GM12878 (cell line): ENCODE measurements around the gene DARS1. TPM values are rescaled to one million over a fixed set of nuclear protein-coding genes. Genes with fewer than 3 reads are reported as not detected.

Experiments
- ATAC-seq: fragments of 200-7000 bp; cut with Tn5 transposase; 3 replicates; pipeline ENCODE4 v1.9.1; 2020; ENCODE audit warnings: mild to moderate bottlenecking, moderate library complexity
- BruUV-seq: library from RNA; stranded (reverse); fragments of 400-500 nt; replicated peaks from 2 replicates; lab custom pipeline; 2021; lab: Mats Ljungman, UMichigan
- CTCF ChIA-PET: fragments of 300-600 bp; sonication (Branson Sonifier 250); formaldehyde crosslinking; extraction: SDS; loops from one replicate; lab custom pipeline; 2021; ENCODE audit warnings: inconsistent platforms; lab: Yijun Ruan, JAX
- POLR2A ChIA-PET: fragments of 350-600 bp; formaldehyde crosslinking; extraction: SDS; loops from one replicate; lab custom pipeline; 2021; ENCODE audit warnings: inconsistent platforms; lab: Charles Lee
- RAD21 ChIA-PET: fragments of 300-600 bp; sonication (Branson Sonifier 250); formaldehyde crosslinking; loops from one replicate; lab custom pipeline; 2023; ENCODE audit warnings: antibody characterized with exemption; ENCODE audit not compliant: unreplicated experiment; lab: Charles Lee
- SMC1A ChIA-PET: fragments of 300-600 bp; sonication (Branson Sonifier 250); formaldehyde crosslinking; loops from one replicate; lab custom pipeline; 2023; ENCODE audit not compliant: unreplicated experiment, uncharacterized antibody; lab: Charles Lee
- DNase-seq: peaks from one replicate; pipeline ENCODE4 v3.0.0-alpha.2; 2011; ENCODE audit warnings: low read depth, low spot score
- FAIRE-seq: peaks from 3 replicates; lab custom pipeline; 2011; peaks lifted over from hg19 to GRCh38; lab: Jason Lieb, UNC
- H2AFZ ChIP-seq: 2 replicates; pipeline ENCODE4 v1.6.0; 2011; ENCODE audit warnings: low read depth, low read length, control low read depth; ENCODE audit not compliant: control insufficient read depth
- H3K27ac ChIP-seq: 2 replicates; pipeline ENCODE4 v1.5.1; 2011; ENCODE audit warnings: control low read depth; ENCODE audit not compliant: control insufficient read depth, insufficient read depth
- H3K27me3 ChIP-seq, 2 experiments: replicated peaks in 1 of 2; 2 replicates each; pipeline versions ENCODE4 v1.6.0 to v1.6.1; 2011; ENCODE audit warnings: low read length in 1 of 2; ENCODE audit not compliant: control insufficient read depth in 2 of 2, insufficient read depth in 2 of 2
- H3K36me3 ChIP-seq, 2 experiments: 2 replicates each; pipeline ENCODE4 v1.5.1; 2011; ENCODE audit warnings: low read length in 1 of 2; ENCODE audit not compliant: control insufficient read depth in 2 of 2, insufficient read depth in 2 of 2
- H3K4me1 ChIP-seq: 2 replicates; pipeline ENCODE4 v1.6.1; 2011; ENCODE audit warnings: mild to moderate bottlenecking, low read length, moderate library complexity, mixed read lengths; ENCODE audit not compliant: control insufficient read depth, insufficient read depth
- H3K4me2 ChIP-seq: 2 replicates; pipeline ENCODE4 v1.6.0; 2011; ENCODE audit warnings: control low read depth; ENCODE audit not compliant: control insufficient read depth, insufficient read depth
- H3K4me3 ChIP-seq: fragments of 200-600 bp; sonication (generic); 2 replicates; pipeline ENCODE4 v1.5.1; 2016
- H3K79me2 ChIP-seq: 2 replicates; pipeline ENCODE4 v1.6.0; 2011; ENCODE audit warnings: low read length; ENCODE audit not compliant: control insufficient read depth, insufficient read depth
- H3K9ac ChIP-seq: 2 replicates; pipeline ENCODE4 v1.8.0; 2011; ENCODE audit warnings: low read length, control low read depth, mixed read lengths; ENCODE audit not compliant: control insufficient read depth, insufficient read depth
- H3K9me3 ChIP-seq: replicated peaks from 3 replicates; pipeline ENCODE4 v1.5.1; 2011; ENCODE audit warnings: mild to moderate bottlenecking, low read length; ENCODE audit not compliant: control insufficient read depth, insufficient read depth
- H4K20me1 ChIP-seq: 2 replicates; pipeline ENCODE4 v1.6.0; 2011; ENCODE audit not compliant: control insufficient read depth, insufficient read depth
- CBX5 ChIP-seq: sonication (generic); IDR thresholded peaks from 2 replicates; pipeline ENCODE4 v1.6.1; 2016; ENCODE audit warnings: low read depth, moderate library complexity, mild to moderate bottlenecking, inconsistent platforms
- EZH2 ChIP-seq: IDR thresholded peaks from 2 replicates; pipeline ENCODE4 v1.6.1; 2012; ENCODE audit warnings: low read depth, mild to moderate bottlenecking, control low read depth, inconsistent platforms, low read length, borderline replicate concordance; ENCODE audit not compliant: control insufficient read depth
- HDAC6 ChIP-seq: fragments of 200-600 bp; sonication (generic); IDR thresholded peaks from one replicate; pipeline ENCODE4 v1.8.0; 2017; ENCODE audit warnings: antibody characterized with exemption; ENCODE audit not compliant: unreplicated experiment
- HDGF ChIP-seq: fragments of 450-650 bp; IDR thresholded peaks from 2 replicates; pipeline ENCODE4 v1.6.1; 2016; ENCODE audit warnings: antibody characterized with exemption
- MXI1 ChIP-seq: fragments of 150-350 bp; IDR thresholded peaks from 2 replicates; pipeline ENCODE4 v1.6.1; 2011; ENCODE audit warnings: low read depth, mild to moderate bottlenecking, inconsistent platforms, low read length, improper control_type of control experiment
- POU2F2 ChIP-seq: IDR thresholded peaks from 3 replicates; pipeline ENCODE4 v1.6.1; 2011; ENCODE audit warnings: low read depth, mild to moderate bottlenecking, low read length, borderline replicate concordance
- SREBF1 ChIP-seq: IDR thresholded peaks from 2 replicates; pipeline ENCODE4 v1.6.1; 2012; ENCODE audit warnings: mild to moderate bottlenecking, low read length
- TBL1XR1 ChIP-seq: IDR thresholded peaks from 2 replicates; pipeline ENCODE4 v1.6.1; 2012; ENCODE audit warnings: low read depth, low read length, improper control_type of control experiment
- TCF7 ChIP-seq: IDR thresholded peaks from 2 replicates; pipeline ENCODE4 v1.6.1; 2014; ENCODE audit warnings: antibody characterized with exemption, borderline replicate concordance
- WGBS: methylation state at CpG from one replicate; pipeline ENCODE4 v1.1.6; 2016; ENCODE audit warnings: low lambda C conversion rate; ENCODE audit not compliant: insufficient replicate concordance, insufficient coverage; ENCODE audit errors: missing lambda C conversion rate; 5-methylcytosine and 5-hydroxymethylcytosine counted together
- in situ Hi-C: fragments of 300-500 bp; cut with MboI; formaldehyde crosslinking; loops from 9 replicates; pipeline ENCODE4 v1.14.3; 2018; ENCODE audit warnings: mixed read lengths
- intact Hi-C: fragments of 100-400 bp; cut with micrococcal nuclease; formaldehyde crosslinking; loops from one replicate; pipeline ENCODE4 v1.14.2; 2022; ENCODE audit not compliant: unreplicated experiment
- polyA plus RNA-seq, 11 experiments: library from polyadenylated mRNA; depleted of rRNA in 4 of 11; unstranded in 6 of 11; stranded (reverse) in 5 of 11; fragments of >200 nt; fragmentation: Nextera tagmentation in 4 of 11; fragmentation: Illumina TruSeq in 1 of 11; extraction: Ambion mirVana in 4 of 11; extraction: Trizol in 1 of 11; gene quantifications; 1 replicate in 1 of 11; 2 replicates in 10 of 11; pipeline versions ENCODE4 v1.2.1 to v1.2.3, GENCODE V29; 2011 to 2016; ENCODE audit warnings: inconsistent platforms in 2 of 11, missing spikeins in 2 of 11, low read depth in 1 of 11
- total RNA-seq, 4 experiments: library from RNA; depleted of rRNA in 3 of 4; stranded (reverse); fragments of >200 nt in 3 of 4; fragmentation: Illumina TruSeq in 1 of 4; extraction: Trizol in 1 of 4; gene quantifications; 2 replicates each; pipeline versions ENCODE4 v1.2.1 to v1.2.3, GENCODE V29; 2013 to 2021
- TF ChIP-seq, protein P1 (sequence below): IDR thresholded peaks from 2 replicates; pipeline ENCODE4 v1.6.1; 2012; ENCODE audit warnings: mild to moderate bottlenecking, low read depth, low read length
- TF ChIP-seq, protein P2 (sequence below): IDR thresholded peaks from 2 replicates; pipeline ENCODE4 v1.6.1; 2011; ENCODE audit warnings: borderline replicate concordance, low read depth, mild to moderate bottlenecking, moderate library complexity, mixed read lengths, low read length; ENCODE audit not compliant: insufficient read depth; ENCODE audit errors: extremely low read length
- TF ChIP-seq, protein P3 (sequence below): fragments of 450-650 bp; IDR thresholded peaks from 2 replicates; pipeline ENCODE4 v1.6.1; 2016; ENCODE audit warnings: mild to moderate bottlenecking
- TF ChIP-seq, protein P4 (sequence below): fragments of 450-650 bp; IDR thresholded peaks from 2 replicates; pipeline ENCODE4 v1.6.1; 2017; ENCODE audit warnings: borderline replicate concordance

DARS1 gene
- total and polyA plus RNA-seq, 10 of the 15 experiments (the other 5 are each of a cell fraction or from before 2014, with no cell fraction given) = 91.0 to 387 (median 137) TPM

DNA sequence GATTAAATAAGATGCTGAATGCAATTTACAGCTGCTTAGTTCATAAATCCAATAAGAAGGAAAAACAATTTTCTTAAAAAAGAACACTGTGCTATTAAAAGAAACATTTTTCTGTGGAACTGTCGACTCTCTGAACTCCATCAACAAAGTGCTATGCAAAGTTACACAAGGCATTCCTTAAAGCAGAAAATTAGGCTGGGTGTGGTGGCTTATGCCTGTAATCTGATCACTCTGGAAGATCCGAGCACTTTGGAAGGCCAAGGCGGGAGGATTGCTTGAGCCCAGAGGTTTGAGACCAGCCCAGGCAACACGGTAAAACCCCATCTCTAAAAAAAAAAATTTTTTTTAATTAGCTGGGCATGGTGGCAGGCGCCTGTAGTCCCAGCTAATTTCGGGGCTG, 122.2 kb downstream of the DARS1 start (continued):
- TF ChIP-seq, protein P1, sequence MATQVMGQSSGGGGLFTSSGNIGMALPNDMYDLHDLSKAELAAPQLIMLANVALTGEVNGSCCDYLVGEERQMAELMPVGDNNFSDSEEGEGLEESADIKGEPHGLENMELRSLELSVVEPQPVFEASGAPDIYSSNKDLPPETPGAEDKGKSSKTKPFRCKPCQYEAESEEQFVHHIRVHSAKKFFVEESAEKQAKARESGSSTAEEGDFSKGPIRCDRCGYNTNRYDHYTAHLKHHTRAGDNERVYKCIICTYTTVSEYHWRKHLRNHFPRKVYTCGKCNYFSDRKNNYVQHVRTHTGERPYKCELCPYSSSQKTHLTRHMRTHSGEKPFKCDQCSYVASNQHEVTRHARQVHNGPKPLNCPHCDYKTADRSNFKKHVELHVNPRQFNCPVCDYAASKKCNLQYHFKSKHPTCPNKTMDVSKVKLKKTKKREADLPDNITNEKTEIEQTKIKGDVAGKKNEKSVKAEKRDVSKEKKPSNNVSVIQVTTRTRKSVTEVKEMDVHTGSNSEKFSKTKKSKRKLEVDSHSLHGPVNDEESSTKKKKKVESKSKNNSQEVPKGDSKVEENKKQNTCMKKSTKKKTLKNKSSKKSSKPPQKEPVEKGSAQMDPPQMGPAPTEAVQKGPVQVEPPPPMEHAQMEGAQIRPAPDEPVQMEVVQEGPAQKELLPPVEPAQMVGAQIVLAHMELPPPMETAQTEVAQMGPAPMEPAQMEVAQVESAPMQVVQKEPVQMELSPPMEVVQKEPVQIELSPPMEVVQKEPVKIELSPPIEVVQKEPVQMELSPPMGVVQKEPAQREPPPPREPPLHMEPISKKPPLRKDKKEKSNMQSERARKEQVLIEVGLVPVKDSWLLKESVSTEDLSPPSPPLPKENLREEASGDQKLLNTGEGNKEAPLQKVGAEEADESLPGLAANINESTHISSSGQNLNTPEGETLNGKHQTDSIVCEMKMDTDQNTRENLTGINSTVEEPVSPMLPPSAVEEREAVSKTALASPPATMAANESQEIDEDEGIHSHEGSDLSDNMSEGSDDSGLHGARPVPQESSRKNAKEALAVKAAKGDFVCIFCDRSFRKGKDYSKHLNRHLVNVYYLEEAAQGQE = no peak
- TF ChIP-seq MXI1 = no peak
- no peak for TF ChIP-seq TBL1XR1

DNA sequence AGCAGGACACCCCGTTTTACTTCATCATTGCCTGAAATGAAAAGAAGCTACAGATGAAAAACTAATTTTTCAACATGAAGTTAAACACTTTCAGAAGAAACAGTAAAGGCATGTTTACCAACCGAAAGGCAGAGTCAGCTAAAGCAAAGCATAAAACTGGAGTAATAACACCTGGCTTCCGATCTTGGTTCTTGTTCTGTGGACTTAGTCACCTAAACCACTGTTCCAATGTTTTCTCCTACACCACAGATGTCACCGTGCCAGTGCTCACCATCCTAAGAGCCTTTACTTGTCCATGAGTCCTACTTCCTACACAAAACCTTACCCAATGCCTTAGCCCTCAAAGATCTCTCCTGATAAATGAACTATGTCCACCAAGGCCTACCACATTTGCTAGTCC, 122.7 kb downstream of the DARS1 start:
- Histone ChIP-seq H3K79me2 (no peaks in the 10 kb centered on the region), H3K9ac (no peak overlapping the region), H3K36me3 (peaks cover 9 to 28% of the 10 kb centered on the region in 2 experiments), H3K27ac (no peak overlapping the region), H3K4me2 (no peak overlapping the region), H3K27me3 (no peaks in the 10 kb centered on the region), H4K20me1 (no peaks in the 10 kb centered on the region), H3K4me1 (no peaks in the 10 kb centered on the region), H2AFZ (no peak overlapping the region), H3K4me3 (no peak overlapping the region), H3K9me3 (no peaks in the 10 kb centered on the region)
- ChIA-PET POLR2A (no interaction called here), RAD21 (no interaction called here), SMC1A (interaction anchor here (1.2 kb wide), 1 partner anchor 65 kb away, joined by 3 read pairs; no protein-coding TSS in a partner anchor), CTCF (interaction anchor here (1.0 kb wide), 1 partner anchor 522 kb away, joined by 3 read pairs; no protein-coding TSS in a partner anchor)
- WGBS = 98% methylated on average over 4 of the region's 4 CpGs
- ATAC-seq (no peak), FAIRE-seq (no peak), DNase-seq (no peak)
- in situ Hi-C loops = no loop called here
- no TSS peak for BruUV-seq
- intact Hi-C loops = no loop called here
- TF ChIP-seq, protein P2, sequence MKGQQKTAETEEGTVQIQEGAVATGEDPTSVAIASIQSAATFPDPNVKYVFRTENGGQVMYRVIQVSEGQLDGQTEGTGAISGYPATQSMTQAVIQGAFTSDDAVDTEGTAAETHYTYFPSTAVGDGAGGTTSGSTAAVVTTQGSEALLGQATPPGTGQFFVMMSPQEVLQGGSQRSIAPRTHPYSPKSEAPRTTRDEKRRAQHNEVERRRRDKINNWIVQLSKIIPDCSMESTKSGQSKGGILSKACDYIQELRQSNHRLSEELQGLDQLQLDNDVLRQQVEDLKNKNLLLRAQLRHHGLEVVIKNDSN = no peak
- TF ChIP-seq CBX5 (no peak), HDAC6 (no peak), POU2F2 (no peak), SREBF1 (no peak), HDGF (no peak), TCF7 (no peak), EZH2 (no peak)
- TF ChIP-seq, protein P3, sequence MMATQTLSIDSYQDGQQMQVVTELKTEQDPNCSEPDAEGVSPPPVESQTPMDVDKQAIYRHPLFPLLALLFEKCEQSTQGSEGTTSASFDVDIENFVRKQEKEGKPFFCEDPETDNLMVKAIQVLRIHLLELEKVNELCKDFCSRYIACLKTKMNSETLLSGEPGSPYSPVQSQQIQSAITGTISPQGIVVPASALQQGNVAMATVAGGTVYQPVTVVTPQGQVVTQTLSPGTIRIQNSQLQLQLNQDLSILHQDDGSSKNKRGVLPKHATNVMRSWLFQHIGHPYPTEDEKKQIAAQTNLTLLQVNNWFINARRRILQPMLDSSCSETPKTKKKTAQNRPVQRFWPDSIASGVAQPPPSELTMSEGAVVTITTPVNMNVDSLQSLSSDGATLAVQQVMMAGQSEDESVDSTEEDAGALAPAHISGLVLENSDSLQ = no peak
- TF ChIP-seq, protein P4, sequence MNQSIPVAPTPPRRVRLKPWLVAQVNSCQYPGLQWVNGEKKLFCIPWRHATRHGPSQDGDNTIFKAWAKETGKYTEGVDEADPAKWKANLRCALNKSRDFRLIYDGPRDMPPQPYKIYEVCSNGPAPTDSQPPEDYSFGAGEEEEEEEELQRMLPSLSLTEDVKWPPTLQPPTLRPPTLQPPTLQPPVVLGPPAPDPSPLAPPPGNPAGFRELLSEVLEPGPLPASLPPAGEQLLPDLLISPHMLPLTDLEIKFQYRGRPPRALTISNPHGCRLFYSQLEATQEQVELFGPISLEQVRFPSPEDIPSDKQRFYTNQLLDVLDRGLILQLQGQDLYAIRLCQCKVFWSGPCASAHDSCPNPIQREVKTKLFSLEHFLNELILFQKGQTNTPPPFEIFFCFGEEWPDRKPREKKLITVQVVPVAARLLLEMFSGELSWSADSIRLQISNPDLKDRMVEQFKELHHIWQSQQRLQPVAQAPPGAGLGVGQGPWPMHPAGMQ = no peak
